DMS53 (cell line): ENCODE measurements around the gene SIRPD.
"Not testable (repeated sequence)": the region's sequence is repeated elsewhere in the genome, so short reads cannot be mapped to it uniquely, and the experiment has no call there.

Source experiments
- DNase-seq: peaks from one replicate; lab custom pipeline; 2025; lab: John Stamatoyannopoulos, UW

Gene SIRPD

DNA sequence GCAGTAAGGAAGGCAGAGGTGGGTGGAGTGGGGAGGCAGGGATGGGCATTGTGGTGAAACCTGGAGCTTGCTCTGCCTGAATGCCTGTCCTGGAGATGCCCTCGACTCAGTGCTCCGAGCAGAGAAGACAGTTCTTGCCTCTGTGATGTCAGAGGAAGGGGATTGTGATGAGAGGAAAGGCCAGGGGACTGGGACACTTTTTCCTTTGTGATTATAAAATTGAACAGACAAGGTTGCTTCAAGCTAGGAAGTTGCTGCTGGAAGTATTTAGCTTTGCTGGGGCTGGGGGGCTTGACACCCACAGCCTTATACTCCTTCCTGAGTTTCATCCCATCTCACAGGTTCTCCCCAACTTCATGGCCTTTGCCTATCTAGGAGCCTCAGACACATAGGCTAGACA lies at the start of gene SIRPD:
Gene SIRPD (minus strand): TSS at position 101 of the 400 bp plus-strand sequence. CDS start 52 bp downstream, at position 49.
- no peak for DNase-seq

DNA sequence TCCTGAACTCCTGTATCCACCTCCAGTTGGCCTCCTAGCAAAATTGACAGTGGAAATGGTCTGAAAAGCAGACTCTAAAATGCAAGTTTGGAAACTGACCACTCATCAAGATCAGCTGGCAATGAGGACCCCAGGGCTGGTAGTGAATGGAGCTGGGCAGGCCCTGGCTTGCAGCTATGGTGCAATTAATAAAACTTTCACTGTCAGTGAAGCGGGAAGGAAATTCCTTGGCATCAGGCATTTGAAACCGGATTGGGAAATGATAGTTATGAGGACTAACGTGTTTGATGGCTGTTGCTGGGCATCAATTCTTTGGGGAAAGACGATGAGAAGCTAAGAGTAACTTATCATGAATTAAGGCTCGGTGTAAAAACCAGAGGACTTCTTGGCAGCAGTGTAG lies 43.2 kb upstream of the SIRPD start:
- DNase-seq: no peak

DNA sequence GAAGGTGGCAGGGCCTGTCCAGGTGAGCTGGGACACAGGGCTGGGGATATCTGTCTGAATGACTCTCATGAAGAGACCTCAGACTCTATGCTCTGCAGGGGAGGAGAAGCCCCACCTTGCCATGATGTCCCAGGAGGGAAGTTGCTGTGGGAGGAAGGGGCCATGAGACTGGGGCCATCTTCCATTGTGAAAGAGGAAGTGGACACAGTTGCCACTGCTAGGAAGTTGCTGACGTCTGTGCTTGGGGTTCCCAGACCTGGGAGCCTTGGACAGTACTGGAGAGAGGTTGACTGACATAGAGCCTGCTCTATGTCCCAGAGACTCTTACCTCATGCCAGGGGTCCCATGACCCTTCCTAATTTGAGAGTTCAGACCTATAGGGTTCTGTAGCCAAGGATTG lies 37.8 kb upstream of the SIRPD start:
- DNase-seq: no peak

DNA sequence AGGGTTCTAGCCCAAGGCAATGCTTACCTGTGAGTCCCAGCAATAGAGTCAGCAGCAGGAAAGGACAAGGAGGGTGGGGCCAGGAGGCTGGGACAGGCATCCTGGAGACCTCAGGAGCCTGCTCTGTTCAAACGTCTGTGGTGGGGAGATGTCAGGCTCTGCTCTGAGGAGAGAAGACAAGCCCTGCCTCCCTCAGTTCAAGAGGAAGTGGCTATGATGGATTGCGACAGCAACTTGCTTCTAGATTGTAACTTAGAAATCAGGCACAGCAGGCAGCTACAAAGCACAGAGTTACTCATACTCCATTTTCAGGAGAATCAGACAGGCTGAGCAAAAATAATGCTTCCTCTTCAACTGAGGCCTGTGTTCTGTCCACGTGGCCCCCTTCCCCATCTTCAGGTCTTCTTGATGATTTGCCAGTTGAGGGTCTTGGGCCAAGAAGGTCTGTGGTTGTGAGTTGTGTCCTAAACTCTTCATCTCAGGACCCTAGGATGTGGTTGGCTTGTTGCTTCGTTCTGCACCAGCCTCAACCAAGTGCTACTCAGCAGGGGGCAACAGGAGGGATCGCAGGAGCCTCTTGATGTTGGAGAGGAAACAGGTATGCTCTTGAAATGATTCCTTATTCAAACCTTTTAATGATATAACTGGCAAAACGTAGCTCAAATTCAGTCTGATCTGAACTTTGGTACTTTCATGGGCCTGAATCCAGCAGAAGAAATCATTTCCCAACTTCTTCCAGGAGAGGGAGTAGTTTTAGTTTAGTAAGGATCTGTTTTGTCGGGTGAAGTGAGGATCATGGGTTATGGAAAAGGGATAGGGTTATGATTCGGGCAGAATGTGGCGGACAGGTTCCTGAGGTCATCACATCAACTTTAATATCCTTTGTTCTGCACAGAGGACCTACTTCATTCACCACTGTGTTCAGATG lies 31.3 kb upstream of the SIRPD start:
- no peak for DNase-seq

DNA sequence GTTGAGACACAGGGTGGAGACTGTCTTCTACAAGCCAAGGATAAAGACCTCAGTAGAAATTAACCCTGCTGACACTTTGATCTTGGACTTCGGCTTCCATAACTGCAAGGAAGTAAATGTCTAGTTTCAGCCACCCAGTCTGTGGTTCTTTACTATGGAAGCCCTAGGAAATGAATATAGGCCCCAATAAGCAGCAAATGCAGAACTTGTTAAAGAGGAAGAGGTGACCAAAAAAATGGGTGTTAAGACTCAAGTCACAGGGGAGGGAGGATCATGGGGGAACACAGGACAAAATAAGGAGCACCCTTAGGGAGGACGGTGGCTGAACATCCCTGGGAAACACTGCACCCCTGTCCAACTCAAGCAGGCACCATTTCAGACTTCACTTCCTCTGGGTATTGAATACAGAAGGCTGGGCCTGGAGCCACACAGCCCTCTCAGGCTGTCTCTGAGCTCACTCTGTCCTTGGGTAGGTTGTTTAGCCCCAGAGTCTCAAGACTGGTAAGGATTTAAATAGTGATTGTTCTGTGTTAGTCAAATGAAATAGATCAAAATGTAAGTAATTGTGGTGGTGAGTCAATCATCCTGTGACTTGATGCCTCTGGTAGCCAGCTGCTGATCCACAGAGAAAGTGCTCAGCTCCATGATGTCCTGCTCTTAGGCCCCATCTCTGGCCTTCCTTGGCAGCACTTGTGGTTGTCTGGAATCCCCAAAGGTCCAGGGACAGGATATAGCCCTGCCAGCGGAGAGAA lies 30.5 kb upstream of the SIRPD start:
- DNase-seq: no peak

DNA sequence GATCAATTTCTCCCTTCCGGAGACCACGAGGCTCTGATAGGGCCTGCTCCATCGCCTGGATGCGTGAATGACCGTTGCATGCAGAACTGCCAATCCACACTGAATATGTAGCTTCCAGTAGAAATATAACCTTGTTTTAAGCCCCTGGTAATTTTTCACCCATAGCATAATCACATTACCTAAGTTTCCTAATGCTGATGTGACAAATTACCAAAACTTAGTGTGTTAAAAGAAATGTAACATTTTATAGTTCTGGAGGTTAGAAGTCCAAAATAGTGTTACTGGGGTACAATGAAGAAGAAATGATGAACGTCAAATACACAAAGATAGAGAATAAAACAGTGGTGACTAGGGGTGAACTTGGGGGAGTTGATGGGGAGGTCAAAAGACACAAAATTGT lies 22.0 kb upstream of the SIRPD start:
- no peak for DNase-seq

DNA sequence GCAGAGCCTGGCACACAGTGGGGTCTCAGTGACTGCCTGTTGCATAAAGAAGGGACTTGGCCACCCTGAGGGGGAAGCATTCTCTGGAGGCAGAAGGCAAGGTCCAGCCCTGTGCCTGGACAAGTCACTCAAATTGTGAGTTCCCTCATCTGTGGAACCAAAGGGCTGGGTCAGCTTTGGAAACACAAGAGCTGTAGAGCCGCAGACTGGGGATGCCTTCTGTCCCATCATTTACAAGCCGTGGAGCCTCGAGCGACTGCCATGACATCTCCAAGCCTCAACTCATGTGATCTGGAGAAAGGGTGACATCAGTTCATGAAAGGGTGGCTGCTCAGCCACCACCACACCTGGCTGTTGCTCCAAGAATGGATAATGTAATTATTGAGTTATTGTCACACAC lies 20.4 kb upstream of the SIRPD start:
- no peak for DNase-seq

DNA sequence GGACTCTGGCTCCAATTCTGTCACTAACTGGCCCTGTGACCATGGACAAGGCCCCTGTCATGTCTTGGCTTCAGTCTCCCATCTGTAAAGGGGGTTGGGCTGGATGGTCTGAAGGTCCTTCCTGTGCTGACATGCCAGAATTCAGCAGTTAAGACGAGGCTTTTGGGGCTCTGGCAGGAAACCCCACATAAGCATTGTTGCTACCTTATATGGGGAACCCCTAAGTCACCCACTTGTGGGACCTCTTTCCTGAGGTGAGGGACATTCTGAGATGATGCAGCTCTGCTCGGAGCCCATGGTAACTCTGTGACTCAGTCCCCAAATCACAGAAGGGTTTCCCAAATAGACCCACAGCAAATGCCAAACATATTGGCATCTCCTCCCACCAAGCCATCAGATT lies 19.8 kb upstream of the SIRPD start:
- not testable (repeated sequence) for DNase-seq

DNA sequence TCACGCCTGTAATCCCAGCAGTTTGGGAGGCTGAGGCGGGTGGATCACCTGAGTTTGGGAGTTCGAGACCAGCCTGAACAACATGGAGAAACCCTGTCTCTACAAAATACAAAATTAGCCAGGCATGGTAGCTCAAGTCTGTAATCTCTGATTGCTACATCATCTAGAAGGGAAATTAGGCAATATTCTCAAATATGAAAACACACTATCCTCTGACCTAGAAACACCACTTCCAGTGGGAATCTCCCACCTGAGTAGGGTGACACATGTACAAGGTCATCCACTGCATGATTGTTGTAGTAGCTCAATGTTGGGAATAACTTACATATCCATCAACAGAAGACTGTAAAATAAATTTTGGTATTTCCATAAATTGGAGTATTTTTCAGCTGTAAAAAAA lies 19.1 kb upstream of the SIRPD start:
- DNase-seq: no peak

DNA sequence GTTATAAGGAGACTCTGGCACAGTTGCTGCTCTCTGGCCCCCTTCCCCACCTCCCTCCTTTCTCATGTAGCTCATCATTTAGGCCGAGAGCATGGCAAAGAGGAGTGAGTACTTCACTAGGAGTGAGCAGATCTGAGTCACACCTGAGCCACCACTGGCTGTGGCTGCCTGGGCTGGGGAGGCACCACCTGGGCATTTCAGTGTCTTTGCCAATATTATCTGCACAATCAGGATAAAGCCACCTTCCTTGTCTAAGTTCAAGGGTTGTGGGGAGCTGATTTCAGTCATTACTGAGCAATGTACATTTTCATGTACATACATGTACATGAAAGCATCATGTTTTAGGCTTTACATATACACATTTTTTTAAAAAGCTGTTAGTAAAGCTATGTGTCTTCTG lies 18.5 kb upstream of the SIRPD start:
- DNase-seq: not testable (repeated sequence)

DNA sequence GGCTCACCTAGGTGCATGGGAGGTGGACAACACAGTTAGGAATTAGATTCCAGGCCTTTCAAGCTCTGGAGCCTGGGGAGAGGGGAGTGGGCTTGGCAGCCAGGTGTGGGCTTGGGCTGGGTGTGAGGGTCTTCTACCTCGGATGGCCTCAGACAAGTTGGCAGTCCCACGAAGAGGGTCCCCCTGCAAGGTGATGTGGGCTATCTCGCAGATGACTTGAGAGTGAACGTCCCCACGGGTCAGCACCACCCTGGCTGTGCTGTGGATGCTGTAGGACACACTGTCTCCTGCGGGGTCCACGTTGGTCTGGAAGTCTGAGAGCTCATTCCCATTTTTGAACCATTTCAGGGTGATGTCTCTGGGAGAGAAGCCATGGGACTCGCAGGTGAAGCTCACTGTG lies 14.1 kb upstream of the SIRPD start:
- not testable (repeated sequence) for DNase-seq

DNA sequence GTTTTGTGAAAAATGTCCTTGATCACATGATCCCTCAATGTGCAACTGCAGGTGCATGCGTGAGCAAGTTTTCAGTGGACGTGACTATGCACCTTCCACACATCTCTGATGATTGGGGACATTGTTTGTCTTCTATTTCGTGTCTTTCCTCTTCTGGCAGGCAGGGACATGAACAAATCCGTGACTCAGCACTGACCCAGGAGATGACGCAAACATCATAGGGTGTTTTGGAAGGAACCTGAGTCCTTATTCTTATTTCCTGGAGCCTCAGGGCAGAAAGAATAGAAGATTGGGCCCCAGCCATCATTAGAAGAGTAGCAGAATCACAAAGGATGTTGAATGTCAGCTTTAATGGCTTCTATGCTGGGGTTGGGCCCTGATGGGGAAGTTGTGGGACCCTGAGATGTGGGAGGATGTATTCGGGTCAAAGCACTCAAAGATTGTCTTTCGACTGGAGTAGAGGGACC lies 11.9 kb upstream of the SIRPD start:
- no peak for DNase-seq

DNA sequence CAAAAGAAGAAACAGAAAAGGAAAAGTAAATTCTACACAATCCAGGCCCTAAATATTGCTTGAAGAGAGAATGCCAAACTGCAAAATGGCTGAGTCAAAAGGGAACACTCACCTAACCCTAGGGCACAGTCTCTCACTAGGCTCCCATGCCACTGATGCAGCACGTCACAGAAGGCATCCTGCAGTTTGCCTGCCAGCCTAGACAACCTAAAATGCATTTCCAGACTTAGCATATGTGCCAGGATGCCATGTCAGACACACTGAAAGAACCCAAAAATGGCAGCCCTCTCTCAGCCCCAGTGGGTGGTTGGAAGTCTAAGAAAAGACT lies 10.6 kb upstream of the SIRPD start:
- DNase-seq: no peak

DNA sequence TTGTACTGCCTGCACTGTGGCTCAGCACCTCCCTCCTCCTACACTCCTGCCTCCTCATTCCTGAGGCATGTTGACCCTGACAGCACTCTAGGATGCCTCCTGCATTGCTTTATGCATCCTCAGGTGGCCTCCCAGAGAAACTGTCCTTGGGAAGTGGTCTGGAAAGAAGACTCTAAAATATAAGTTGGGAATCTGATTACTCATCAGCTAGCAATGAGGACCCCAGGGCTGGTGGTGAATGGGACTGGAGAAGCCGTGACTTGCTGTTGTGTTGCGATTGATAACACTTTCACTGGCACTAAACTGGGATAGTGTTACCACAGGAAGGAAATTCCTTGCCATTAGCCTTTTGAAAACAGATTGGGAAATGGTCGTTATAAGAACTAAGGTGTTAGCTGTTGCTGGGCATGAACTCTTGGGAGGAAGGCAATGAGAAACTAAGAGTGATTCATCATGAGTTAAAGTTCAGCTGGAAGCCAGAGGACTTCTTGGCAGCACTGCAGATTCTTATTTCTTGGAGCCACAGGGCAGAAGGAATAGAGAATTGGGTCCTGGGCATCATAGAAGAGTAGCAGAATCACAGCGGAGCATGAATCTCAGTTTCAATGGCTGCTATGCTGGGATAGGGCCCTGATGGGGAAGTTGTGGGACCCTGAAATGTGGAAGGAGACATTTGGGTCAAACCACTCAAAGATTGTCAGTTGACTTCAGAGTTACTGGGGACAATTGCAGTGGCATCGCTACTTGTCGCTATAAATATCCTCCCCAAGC lies 10.1 kb upstream of the SIRPD start:
- no peak for DNase-seq

DNA sequence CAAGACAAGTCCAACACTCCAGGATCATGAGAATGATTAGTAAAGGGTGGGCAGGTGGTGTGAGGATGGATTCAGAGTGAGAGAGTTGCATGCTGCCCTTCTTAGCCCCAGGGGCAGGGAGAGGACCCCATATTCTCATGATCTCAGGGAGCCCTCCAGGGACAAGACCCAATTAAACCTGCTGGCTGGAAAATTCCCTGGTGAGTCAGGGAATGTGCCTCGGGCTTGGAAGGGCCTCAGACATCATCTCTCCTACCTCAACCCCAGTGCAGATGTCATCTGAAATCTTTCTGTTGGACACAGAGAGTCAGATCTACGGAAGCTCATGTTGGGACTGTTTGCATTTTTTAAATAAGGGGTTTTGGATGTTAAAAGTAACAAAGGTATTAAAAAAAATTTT lies 9.2 kb upstream of the SIRPD start:
- DNase-seq: no peak

DNA sequence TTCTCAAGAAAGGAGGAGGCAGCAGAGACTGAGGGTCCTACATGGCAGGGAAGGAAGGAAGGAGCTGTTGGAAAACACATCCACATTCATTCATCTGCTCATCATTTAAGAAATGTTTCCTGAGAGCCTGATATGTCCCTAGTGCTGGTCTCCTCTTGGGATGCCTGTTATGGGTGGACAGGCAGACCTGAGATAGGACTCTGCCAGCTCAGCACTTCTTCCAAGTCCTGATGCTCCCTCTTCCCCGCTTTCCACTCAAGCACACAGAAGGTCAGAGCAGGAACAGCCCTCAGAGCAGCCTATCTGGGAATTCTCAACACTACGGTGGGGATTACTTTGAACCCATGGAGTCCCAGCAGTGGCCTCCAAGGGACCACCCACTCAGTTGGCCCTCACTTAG lies 8.0 kb upstream of the SIRPD start:
- DNase-seq: no peak

DNA sequence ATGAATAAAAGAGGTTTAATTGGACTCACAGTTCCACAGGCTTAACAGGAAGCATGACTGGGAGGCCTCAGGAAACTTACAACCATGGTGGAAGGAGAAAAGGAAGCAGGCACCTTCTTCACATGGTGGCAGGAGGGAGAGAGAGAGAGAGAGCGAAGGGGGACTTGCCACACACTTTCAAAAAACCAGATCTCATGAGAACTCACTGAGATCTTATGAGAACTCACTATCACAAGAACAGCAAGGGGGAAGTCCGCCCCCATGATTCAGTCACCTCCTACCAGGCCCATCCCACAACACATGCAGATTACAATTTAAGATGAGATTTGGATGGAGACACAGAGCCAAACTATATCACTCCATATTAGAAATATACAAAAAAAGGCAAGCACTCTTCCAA lies 6.1 kb upstream of the SIRPD start:
- no peak for DNase-seq

DNA sequence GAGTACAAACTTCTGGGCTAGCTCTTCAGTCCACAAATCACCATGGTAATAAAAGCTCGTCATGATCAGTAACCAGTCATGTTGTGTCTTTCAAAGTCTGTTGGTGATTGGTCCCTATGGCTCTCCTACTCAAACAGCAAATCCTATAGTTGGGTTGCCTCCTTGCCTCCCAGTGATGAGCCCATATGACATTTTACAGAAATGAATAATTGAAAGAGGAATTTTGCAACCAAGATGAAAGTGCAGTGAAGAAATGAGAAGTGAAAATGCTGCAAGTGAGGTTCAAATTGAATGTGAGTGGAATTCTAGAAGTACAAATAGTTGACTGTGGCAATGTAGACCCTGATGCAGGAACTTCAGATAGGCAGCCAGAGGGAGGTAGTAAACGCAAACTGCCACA lies 5.1 kb upstream of the SIRPD start:
- DNase-seq: no peak

DNA sequence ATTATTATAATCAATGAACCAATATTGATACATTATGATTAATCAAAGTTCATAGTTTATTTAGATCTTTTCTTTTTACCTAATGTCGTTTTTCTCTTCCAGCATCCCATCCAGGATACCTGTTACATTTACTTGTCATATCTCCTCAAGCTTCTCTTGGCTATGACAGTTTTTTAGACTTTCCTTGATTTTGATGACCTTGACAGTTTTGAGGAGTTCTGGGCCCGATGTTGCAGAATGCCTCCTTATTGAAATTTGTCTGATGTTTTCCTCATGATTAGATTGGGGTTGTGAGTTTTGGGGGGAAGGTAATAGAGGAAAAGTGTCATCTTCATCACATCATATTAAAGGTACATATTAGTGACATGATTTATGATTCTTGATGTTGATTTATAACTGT lies 3.8 kb upstream of the SIRPD start:
- no peak for DNase-seq

DNA sequence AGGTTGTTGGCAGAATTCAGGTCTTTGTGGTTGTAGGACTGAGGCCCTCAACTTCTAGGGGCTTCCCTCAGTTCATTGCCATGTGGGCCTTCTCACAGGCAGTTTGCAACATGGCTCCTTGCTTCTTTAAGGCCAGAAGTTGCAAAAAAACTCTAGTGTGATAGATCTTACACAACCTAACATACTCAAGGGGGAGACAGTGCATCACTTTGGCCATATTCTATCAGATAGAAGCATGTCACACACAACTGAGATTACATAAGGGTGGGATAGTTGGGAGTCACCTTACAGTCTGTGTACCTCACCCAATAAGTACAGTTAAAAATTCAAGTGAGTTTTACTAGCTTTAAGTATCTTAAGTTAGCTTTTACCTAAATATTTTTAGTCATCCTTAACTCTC lies 1.6 kb downstream of the SIRPD start:
- DNase-seq: no peak

DNA sequence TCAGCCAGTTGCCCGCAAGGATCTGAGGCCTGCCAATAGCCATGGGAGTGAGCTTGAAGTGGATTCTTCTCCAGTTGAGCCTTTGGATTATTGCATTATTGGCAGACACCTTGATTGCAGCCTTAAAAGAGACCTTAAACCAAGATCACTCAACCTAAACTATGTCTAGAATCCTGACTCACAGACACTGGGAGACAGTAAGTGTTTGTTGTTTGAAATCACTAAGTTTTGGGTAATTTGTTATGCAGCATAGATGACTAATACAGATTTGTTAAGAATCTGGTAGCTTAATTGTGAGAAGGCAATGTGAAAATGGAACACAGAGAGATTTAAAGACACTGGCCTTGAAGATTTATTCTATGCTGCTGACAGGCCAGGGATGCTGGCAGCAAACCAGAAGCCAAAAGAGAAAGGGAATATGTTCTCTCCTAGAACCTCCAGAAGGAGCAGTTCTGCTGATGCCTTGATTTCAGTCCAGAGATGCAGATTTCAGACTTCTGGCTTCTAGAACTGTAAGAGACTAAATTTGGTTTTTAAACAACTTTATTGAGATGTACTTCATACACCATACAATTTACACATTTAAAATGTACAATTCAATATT lies 17.6 kb downstream of the SIRPD start:
- DNase-seq: no peak

DNA sequence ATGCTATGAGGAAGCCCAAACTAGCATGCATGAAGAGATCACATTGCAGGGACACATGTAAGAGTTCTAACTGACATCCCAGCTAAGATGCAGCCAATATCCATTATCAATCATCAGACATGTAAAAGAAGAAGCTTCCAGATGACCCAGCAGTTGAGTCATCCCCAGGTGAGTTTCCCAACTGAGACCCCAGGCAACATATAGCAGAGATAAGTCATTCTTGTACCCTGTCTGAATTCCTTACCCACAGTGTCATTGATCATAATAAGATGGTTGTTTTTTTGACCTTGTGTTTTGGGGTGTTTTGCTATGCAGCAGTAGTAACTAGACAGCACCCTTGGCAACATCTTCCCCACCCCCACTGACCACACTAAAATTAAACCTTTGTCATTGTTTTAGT lies 18.9 kb downstream of the SIRPD start:
- no peak for DNase-seq
